Activated CD8-positive, alpha-beta memory T cell treated with anti-CD3 and anti-CD28 coated beads, Interleukin-2, amount 50 U/mL, for 4 hours (primary cell): Measurements from ENCODE around the gene COL15A1.

Experiments used
- DNase-seq: peaks from one replicate; pipeline ENCODE4 v3.0.0-alpha.2; 2020

The COL15A1 gene

GRCh38 chr9:99063522-99063921 lies 119.8 kb downstream of the COL15A1 start:
- DNase-seq = no peak

- DNase-seq = no peak
Observed at GRCh38 chr9:99066571-99066970, 122.9 kb downstream of the COL15A1 start.

- DNase-seq = no peak
Observed at GRCh38 chr9:99069075-99069474, 125.4 kb downstream of the COL15A1 start.

- DNase-seq = no peak
Observed at GRCh38 chr9:99069546-99069945, 125.8 kb downstream of the COL15A1 start.

GRCh38 chr9:99070681-99071080 lies 127.0 kb downstream of the COL15A1 start:
- DNase-seq = no peak

- DNase-seq = no peak
Observed at GRCh38 chr9:99071313-99072039, 127.8 kb downstream of the COL15A1 start.

GRCh38 chr9:99072040-99072394 lies 128.3 kb downstream of the COL15A1 start:
- no peak for DNase-seq

GRCh38 chr9:99073347-99073746 lies 129.6 kb downstream of the COL15A1 start:
- no peak for DNase-seq

- DNase-seq = no peak
Observed at GRCh38 chr9:99073985-99074901, 130.5 kb downstream of the COL15A1 start.

- DNase-seq = no peak
Observed at GRCh38 chr9:99074902-99075245, 131.2 kb downstream of the COL15A1 start.

- no peak for DNase-seq
Observed at GRCh38 chr9:99075246-99075912, 131.7 kb downstream of the COL15A1 start.

GRCh38 chr9:99076030-99076429 lies 132.3 kb downstream of the COL15A1 start:
- no peak for DNase-seq

GRCh38 chr9:99076483-99077171 lies 132.9 kb downstream of the COL15A1 start:
- peak; percentile 52 for DNase-seq

- DNase-seq = no peak
Observed at GRCh38 chr9:99078717-99079116, 135.0 kb downstream of the COL15A1 start.

- no peak for DNase-seq
Observed at GRCh38 chr9:99079542-99079941, 135.8 kb downstream of the COL15A1 start.

- DNase-seq = no peak
Observed at GRCh38 chr9:99083051-99083450, 139.3 kb downstream of the COL15A1 start.

GRCh38 chr9:99085949-99086948 lies 142.5 kb downstream of the COL15A1 start:
- no peak for DNase-seq

GRCh38 chr9:99087462-99087861 lies 143.8 kb downstream of the COL15A1 start:
- no peak for DNase-seq

GRCh38 chr9:99090336-99091130 lies 146.8 kb downstream of the COL15A1 start:
- no peak for DNase-seq

- no peak for DNase-seq
Observed at GRCh38 chr9:99092643-99093491, 149.2 kb downstream of the COL15A1 start.
